Liver (tissue), 9 donors: ENCODE results near the gene SEMA4B. TPM values are rescaled to one million over a fixed set of nuclear protein-coding genes. Genes with fewer than 3 reads are reported as not detected.

Source experiments
- DNase-seq: peaks from one replicate; pipeline ENCODE4 v3.0.0-alpha.2; 2017; ENCODE audit warnings: low spot score
- H3K27ac ChIP-seq, 2 donors: one replicate each; pipeline ENCODE4 v1.7.0; 2013; ENCODE audit warnings: inconsistent platforms in 2 of 2, low read length in 2 of 2, control low read depth in 1 of 2, low read depth in 1 of 2, mild to moderate bottlenecking in 1 of 2
- H3K27me3 ChIP-seq, 4 donors: one replicate each; pipeline versions ENCODE4 v1.6.1 to v1.7.0; 2013; ENCODE audit warnings: low read length in 3 of 4, inconsistent platforms in 1 of 4, mild to moderate bottlenecking in 1 of 4, moderate library complexity in 1 of 4; ENCODE audit not compliant: control insufficient read depth in 4 of 4, insufficient read depth in 4 of 4
- H3K36me3 ChIP-seq, 4 donors: one replicate each; pipeline versions ENCODE4 v1.6.1 to v1.7.0; 2013; ENCODE audit warnings: low read length in 3 of 4, mild to moderate bottlenecking in 3 of 4, low read depth in 1 of 4, moderate library complexity in 1 of 4; ENCODE audit not compliant: control insufficient read depth in 4 of 4, insufficient read depth in 3 of 4
- H3K4me1 ChIP-seq, 4 donors: one replicate each; pipeline versions ENCODE4 v1.6.1 to v1.7.0; 2013; ENCODE audit warnings: low read length in 3 of 4, mild to moderate bottlenecking in 3 of 4, moderate library complexity in 1 of 4; ENCODE audit not compliant: control insufficient read depth in 4 of 4, insufficient read depth in 4 of 4
- H3K4me3 ChIP-seq, 3 donors: one replicate each; pipeline versions ENCODE4 v1.6.1 to v1.7.0; 2013; ENCODE audit warnings: low read length in 3 of 3, control low read depth in 1 of 3, low read depth in 1 of 3, mild to moderate bottlenecking in 1 of 3
- H3K9ac ChIP-seq, 2 donors: one replicate each; pipeline ENCODE4 v1.7.0; 2013; ENCODE audit warnings: low read length in 2 of 2, mild to moderate bottlenecking in 2 of 2, moderate library complexity in 2 of 2, control low read depth in 1 of 2, low read depth in 1 of 2
- H3K9me3 ChIP-seq, 4 donors: one replicate each; pipeline versions ENCODE4 v1.6.1 to v1.7.0; 2013; ENCODE audit warnings: low read length in 3 of 4; ENCODE audit not compliant: control insufficient read depth in 4 of 4
- EGR1 ChIP-seq, 2 donors: IDR thresholded peaks; 2 replicates each; pipeline ENCODE4 v1.6.1; 2016 to 2018; ENCODE audit warnings: antibody characterized with exemption in 2 of 2, low read depth in 2 of 2
- FOXA1 ChIP-seq: IDR thresholded peaks from 2 replicates; pipeline ENCODE4 v1.6.1; 2016; ENCODE audit warnings: antibody characterized with exemption
- FOXA2 ChIP-seq: IDR thresholded peaks from 2 replicates; pipeline ENCODE4 v1.6.1; 2016; ENCODE audit warnings: antibody characterized with exemption
- GABPA ChIP-seq, 2 donors: IDR thresholded peaks in 1 of 2; conservative IDR thresholded peaks in 1 of 2; 2 replicates each; pipeline ENCODE4 v1.6.1; 2016; ENCODE audit warnings: antibody characterized with exemption in 2 of 2, mild to moderate bottlenecking in 1 of 2, moderate library complexity in 1 of 2
- HNF4A ChIP-seq, 2 donors: conservative IDR thresholded peaks; 2 replicates each; pipeline ENCODE4 v1.6.1; 2016; ENCODE audit warnings: antibody characterized with exemption in 2 of 2, mild to moderate bottlenecking in 2 of 2
- HNF4G ChIP-seq: IDR thresholded peaks from 2 replicates; pipeline ENCODE4 v1.6.1; 2016; ENCODE audit warnings: antibody characterized with exemption
- JUND ChIP-seq, 2 donors: IDR thresholded peaks; 2 replicates each; pipeline ENCODE4 v1.6.1; 2016; ENCODE audit warnings: antibody characterized with exemption in 2 of 2
- NR2F2 ChIP-seq: IDR thresholded peaks from 2 replicates; pipeline ENCODE4 v1.6.1; 2016; ENCODE audit warnings: antibody characterized with exemption
- RAD21 ChIP-seq, 2 donors: IDR thresholded peaks; 2 replicates each; pipeline ENCODE4 v1.6.1; 2016; ENCODE audit warnings: antibody characterized with exemption in 2 of 2, mild to moderate bottlenecking in 2 of 2
- RXRA ChIP-seq, 2 donors: IDR thresholded peaks; 2 replicates each; pipeline ENCODE4 v1.6.1; 2017 to 2018; ENCODE audit warnings: antibody characterized with exemption in 2 of 2, mild to moderate bottlenecking in 1 of 2
- SP1 ChIP-seq: IDR thresholded peaks from 2 replicates; pipeline ENCODE4 v1.6.1; 2018; ENCODE audit warnings: antibody characterized with exemption, mild to moderate bottlenecking
- TAF1 ChIP-seq: conservative IDR thresholded peaks from 2 replicates; pipeline ENCODE4 v1.6.1; 2016; ENCODE audit warnings: antibody characterized with exemption, mild to moderate bottlenecking
- YY1 ChIP-seq: IDR thresholded peaks from 2 replicates; pipeline ENCODE4 v1.6.1; 2016; ENCODE audit warnings: antibody characterized with exemption, mild to moderate bottlenecking
- ZBTB33 ChIP-seq: IDR thresholded peaks from 2 replicates; pipeline ENCODE4 v1.6.1; 2016; ENCODE audit warnings: antibody characterized with exemption
- WGBS: extraction: QIAGEN DNeasy Blood & Tissue Kit; methylation state at CpG from one replicate; pipeline ENCODE4 v1.1.7; 2013; 5-methylcytosine and 5-hydroxymethylcytosine counted together
- polyA plus RNA-seq, 2 donors: library from polyadenylated mRNA; stranded (reverse) in 1 of 2; unstranded in 1 of 2; fragments of 200-250 nt in 1 of 2; fragments of >200 nt in 1 of 2; fragmentation: Nextera tagmentation in 1 of 2; extraction: Ambion mirVana in 1 of 2; gene quantifications; one replicate each; pipeline versions ENCODE4 v1.2.1 to v1.2.3, GENCODE V29; 2013 to 2015
- total RNA-seq, 2 donors: library from RNA; depleted of rRNA; stranded (reverse); fragments of >200 nt; gene quantifications; one replicate each; pipeline ENCODE4 v1.2.3, GENCODE V29; 2014
- TF ChIP-seq, protein P1 (sequence below): fragments of 150-350 bp; IDR thresholded peaks from 2 replicates; pipeline ENCODE4 v1.5.1; 2017; ENCODE audit warnings: improper control_type of control experiment, low read depth, low read length; ENCODE audit not compliant: missing input control
- TF ChIP-seq, protein P2 (sequence below): IDR thresholded peaks from 2 replicates; pipeline ENCODE4 v1.6.1; 2016; ENCODE audit warnings: antibody characterized with exemption
- TF ChIP-seq, protein P3 (sequence below): IDR thresholded peaks from 2 replicates; pipeline ENCODE4 v1.6.1; 2016; ENCODE audit warnings: antibody characterized with exemption
- TF ChIP-seq, protein P4 (sequence below): IDR thresholded peaks from 2 replicates; pipeline ENCODE4 v1.6.1; 2016; ENCODE audit warnings: antibody characterized with exemption, mild to moderate bottlenecking
- donor health status: healthy.
- donor health status: healthy.
- donor health status: healthy.
- donor health status: healthy.
- donor health status: healthy.

SEMA4B gene
- total and polyA plus RNA-seq, 4 donors: 14.3 to 52.2 (median 27.0) TPM

GRCh38 chr15:90154246-90154645, 46.9 kb upstream of the SEMA4B start:
- TF ChIP-seq GABPA (IDR thresholded peaks at IDR 0.05 in 1 of 2, conservative IDR thresholded peaks at IDR 0.05 in 1 of 2): no peak
- TF ChIP-seq EGR1 (IDR thresholded peaks at IDR 0.05; ENCODE audit: low read depth in 2 of 2): no peak
- TF ChIP-seq, protein P1, sequence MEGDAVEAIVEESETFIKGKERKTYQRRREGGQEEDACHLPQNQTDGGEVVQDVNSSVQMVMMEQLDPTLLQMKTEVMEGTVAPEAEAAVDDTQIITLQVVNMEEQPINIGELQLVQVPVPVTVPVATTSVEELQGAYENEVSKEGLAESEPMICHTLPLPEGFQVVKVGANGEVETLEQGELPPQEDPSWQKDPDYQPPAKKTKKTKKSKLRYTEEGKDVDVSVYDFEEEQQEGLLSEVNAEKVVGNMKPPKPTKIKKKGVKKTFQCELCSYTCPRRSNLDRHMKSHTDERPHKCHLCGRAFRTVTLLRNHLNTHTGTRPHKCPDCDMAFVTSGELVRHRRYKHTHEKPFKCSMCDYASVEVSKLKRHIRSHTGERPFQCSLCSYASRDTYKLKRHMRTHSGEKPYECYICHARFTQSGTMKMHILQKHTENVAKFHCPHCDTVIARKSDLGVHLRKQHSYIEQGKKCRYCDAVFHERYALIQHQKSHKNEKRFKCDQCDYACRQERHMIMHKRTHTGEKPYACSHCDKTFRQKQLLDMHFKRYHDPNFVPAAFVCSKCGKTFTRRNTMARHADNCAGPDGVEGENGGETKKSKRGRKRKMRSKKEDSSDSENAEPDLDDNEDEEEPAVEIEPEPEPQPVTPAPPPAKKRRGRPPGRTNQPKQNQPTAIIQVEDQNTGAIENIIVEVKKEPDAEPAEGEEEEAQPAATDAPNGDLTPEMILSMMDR: no peak
- no peak for TF ChIP-seq YY1
- TF ChIP-seq, protein P2, sequence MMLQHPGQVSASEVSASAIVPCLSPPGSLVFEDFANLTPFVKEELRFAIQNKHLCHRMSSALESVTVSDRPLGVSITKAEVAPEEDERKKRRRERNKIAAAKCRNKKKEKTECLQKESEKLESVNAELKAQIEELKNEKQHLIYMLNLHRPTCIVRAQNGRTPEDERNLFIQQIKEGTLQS: no peak
- TF ChIP-seq HNF4A (conservative IDR thresholded peaks at IDR 0.05): peak; percentile 2 to 9
- no peak for TF ChIP-seq HNF4G
- no peak for TF ChIP-seq RXRA (IDR thresholded peaks at IDR 0.05)
- TF ChIP-seq, protein P3, sequence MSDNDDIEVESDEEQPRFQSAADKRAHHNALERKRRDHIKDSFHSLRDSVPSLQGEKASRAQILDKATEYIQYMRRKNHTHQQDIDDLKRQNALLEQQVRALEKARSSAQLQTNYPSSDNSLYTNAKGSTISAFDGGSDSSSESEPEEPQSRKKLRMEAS: peak; percentile 11
- Histone ChIP-seq H3K9me3 (no peaks in the 10 kb centered on the region), H3K36me3 (no peaks in the 10 kb centered on the region), H3K4me3 (no peak overlapping the region), H3K27ac (peak overlapping the region; percentile 90 to 100), H3K4me1 (peaks cover 4 to 36% (median 18%) of the 10 kb centered on the region in 4 donors), H3K27me3 (no peaks in the 10 kb centered on the region), H3K9ac (peak overlapping the region; percentile 0 to 52)
- WGBS: 64% methylated on average over 5 of the region's 5 CpGs
- DNase-seq: no peak

GRCh38 chr15:90154861-90155626, 46.1 kb upstream of the SEMA4B start:
- no peaks in the 10 kb centered on the region for H3K27me3 ChIP-seq
- H3K4me1 ChIP-seq: peaks cover 5 to 31% (median 16%) of the 10 kb centered on the region in 4 donors
- TF ChIP-seq RAD21 (IDR thresholded peaks at IDR 0.05): peak; percentile 52 to 72
- peak; percentile 95 for TF ChIP-seq SP1
- no peak for TF ChIP-seq GABPA (IDR thresholded peaks at IDR 0.05 in 1 of 2, conservative IDR thresholded peaks at IDR 0.05 in 1 of 2)
- TF ChIP-seq, protein P1: no peak
- TF ChIP-seq RXRA (IDR thresholded peaks at IDR 0.05): peak; percentile 89 to 97
- TF ChIP-seq YY1: peak; percentile 82
- TF ChIP-seq, protein P4, sequence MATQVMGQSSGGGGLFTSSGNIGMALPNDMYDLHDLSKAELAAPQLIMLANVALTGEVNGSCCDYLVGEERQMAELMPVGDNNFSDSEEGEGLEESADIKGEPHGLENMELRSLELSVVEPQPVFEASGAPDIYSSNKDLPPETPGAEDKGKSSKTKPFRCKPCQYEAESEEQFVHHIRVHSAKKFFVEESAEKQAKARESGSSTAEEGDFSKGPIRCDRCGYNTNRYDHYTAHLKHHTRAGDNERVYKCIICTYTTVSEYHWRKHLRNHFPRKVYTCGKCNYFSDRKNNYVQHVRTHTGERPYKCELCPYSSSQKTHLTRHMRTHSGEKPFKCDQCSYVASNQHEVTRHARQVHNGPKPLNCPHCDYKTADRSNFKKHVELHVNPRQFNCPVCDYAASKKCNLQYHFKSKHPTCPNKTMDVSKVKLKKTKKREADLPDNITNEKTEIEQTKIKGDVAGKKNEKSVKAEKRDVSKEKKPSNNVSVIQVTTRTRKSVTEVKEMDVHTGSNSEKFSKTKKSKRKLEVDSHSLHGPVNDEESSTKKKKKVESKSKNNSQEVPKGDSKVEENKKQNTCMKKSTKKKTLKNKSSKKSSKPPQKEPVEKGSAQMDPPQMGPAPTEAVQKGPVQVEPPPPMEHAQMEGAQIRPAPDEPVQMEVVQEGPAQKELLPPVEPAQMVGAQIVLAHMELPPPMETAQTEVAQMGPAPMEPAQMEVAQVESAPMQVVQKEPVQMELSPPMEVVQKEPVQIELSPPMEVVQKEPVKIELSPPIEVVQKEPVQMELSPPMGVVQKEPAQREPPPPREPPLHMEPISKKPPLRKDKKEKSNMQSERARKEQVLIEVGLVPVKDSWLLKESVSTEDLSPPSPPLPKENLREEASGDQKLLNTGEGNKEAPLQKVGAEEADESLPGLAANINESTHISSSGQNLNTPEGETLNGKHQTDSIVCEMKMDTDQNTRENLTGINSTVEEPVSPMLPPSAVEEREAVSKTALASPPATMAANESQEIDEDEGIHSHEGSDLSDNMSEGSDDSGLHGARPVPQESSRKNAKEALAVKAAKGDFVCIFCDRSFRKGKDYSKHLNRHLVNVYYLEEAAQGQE: peak; percentile 72
- peak; percentile 93 for TF ChIP-seq FOXA1
- peak; percentile 77 for TF ChIP-seq ZBTB33
- peak; percentile 53 to 83 for TF ChIP-seq EGR1 (IDR thresholded peaks at IDR 0.05; ENCODE audit: low read depth in 2 of 2)
- TF ChIP-seq, protein P2: peak; percentile 36
- TF ChIP-seq HNF4A (conservative IDR thresholded peaks at IDR 0.05): peak; percentile 70 to 80
- TF ChIP-seq JUND (IDR thresholded peaks at IDR 0.05): peak; percentile 91 to 93
- TF ChIP-seq, protein P3: peak; percentile 66
- TF ChIP-seq HNF4G: no peak
- TF ChIP-seq TAF1: no peak
- TF ChIP-seq NR2F2: peak; percentile 33
- TF ChIP-seq FOXA2: peak; percentile 97
- no peak overlapping the region for H3K4me3 ChIP-seq
- peak overlapping the region; percentile 90 to 100 for H3K27ac ChIP-seq
- H3K9me3 ChIP-seq: no peaks in the 10 kb centered on the region
- DNase-seq: no peak
- 31% methylated on average over 16 of the region's 16 CpGs for WGBS
- H3K36me3 ChIP-seq: no peaks in the 10 kb centered on the region
- peak overlapping the region; percentile 20 to 65 for H3K9ac ChIP-seq
